Astrocyte of the cerebellum (primary cell): ENCODE measurements around the gene DDIT3.

Source experiments
- DNase-seq: peaks from one replicate; pipeline ENCODE4 v3.0.0-alpha.2; 2011; ENCODE audit warnings: low read depth
- H3K4me3 ChIP-seq: 2 replicates; pipeline ENCODE4 v1.5.1; 2011; ENCODE audit warnings: mild to moderate bottlenecking, low read depth, low read length, moderate library complexity
- CTCF ChIP-seq: IDR thresholded peaks from 2 replicates; pipeline ENCODE4 v1.5.1; 2012; ENCODE audit warnings: low read length, low read depth, moderate library complexity, mild to moderate bottlenecking; ENCODE audit errors: missing control alignments
- in situ Hi-C: cut with HindIII; loops from 2 replicates; pipeline ENCODE4 v1.10.0; 2017; ENCODE audit warnings: low sequenced_read_pairs

The DDIT3 gene

DNA sequence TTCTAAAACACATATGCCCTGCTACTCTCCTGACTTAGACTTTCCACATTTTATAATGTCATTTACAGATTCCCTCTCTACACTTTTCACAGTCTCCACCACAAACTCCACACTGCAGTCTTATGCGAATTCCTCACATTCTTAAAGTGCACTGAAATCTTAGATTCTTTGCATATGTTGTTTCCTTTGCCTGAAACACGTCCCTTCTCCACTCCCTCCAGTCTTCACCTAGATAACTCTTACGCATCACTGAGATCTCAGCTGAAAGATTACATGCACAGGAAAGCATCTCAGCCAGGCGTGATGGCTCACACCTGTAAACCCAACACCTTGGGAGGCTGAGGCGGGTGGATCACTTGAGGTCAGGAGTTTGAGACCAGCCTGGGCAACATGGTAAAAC lies 36.8 kb downstream of the DDIT3 start:
- H3K4me3 ChIP-seq = no peak overlapping the region
- in situ Hi-C loops = no loop called here
- DNase-seq = peak; percentile 32
- TF ChIP-seq CTCF = no peak

GRCh38 chr12:57481671-57482070 lies 38.6 kb downstream of the DDIT3 start:
- TF ChIP-seq CTCF = no peak
- H3K4me3 ChIP-seq = no peak overlapping the region
- DNase-seq = no peak
- in situ Hi-C loops = no loop called here

DNA sequence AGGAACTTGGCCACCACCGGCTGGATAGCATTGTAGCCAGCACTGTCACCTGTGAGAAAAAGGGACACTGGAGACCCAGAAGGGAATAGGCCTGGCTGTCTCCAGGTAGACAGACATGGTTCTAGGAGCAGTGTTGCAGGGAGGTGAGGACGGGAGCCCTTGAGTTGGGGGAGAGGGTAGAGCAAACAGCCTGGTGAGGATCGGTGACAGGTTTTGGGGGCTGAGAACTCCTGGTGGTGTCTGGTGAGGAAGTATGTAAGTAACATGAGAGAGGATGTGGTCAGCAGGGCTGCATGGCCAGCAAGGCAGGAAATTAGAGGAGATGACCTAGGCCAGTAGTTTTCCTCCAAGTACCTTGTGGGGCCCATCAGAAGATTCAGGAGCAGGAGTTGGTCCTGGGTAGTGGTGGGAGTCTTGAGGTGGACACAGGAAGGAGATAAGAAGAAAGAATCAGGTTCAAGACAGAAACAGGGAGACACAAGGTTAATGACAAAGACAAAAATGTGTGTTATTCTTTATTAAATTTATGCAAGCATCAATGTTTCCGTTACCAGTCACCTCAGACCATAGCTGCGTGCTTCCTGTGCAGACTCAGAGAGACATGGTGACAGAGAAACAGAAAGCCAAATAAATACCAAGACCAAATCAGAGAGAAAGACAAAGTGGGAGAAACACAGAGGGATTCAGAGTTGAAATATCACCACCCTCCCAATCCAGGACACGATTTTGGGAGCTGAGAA lies 40.8 kb downstream of the DDIT3 start, which contains the start of gene ARHGAP9:
Gene ARHGAP9 (minus strand): TSS at position 491 of the 740 bp plus-strand sequence. CDS start 460 bp downstream, at position 31.
- in situ Hi-C loops = no loop called here
- H3K4me3 ChIP-seq = no peak within 1 kb of the TSS
- no peak for DNase-seq
- TF ChIP-seq CTCF = no peak

GRCh38 chr12:57479043-57479375 lies 41.3 kb downstream of the DDIT3 start:
- no peak for DNase-seq
- in situ Hi-C loops = no loop called here
- no peak overlapping the region for H3K4me3 ChIP-seq
- TF ChIP-seq CTCF = no peak

GRCh38 chr12:57477710-57478681 lies 42.3 kb downstream of the DDIT3 start:
- no peak overlapping the region for H3K4me3 ChIP-seq
- no peak for DNase-seq
- TF ChIP-seq CTCF = no peak
- in situ Hi-C loops = no loop called here

- in situ Hi-C loops = no loop called here
- H3K4me3 ChIP-seq = no peak overlapping the region
- no peak for DNase-seq
- TF ChIP-seq CTCF = no peak
Observed at GRCh38 chr12:57476993-57477709, 43.2 kb downstream of the DDIT3 start.
